PC-3 (cell line): ENCODE data around the gene GKN1. TPM values are rescaled to one million over a fixed set of nuclear protein-coding genes. Genes with fewer than 3 reads are reported as not detected.

Experiments
- ATAC-seq: fragments of 200-7000 bp; cut with Tn5 transposase; 2 replicates; pipeline ENCODE4 v1.9.1; 2020; ENCODE audit warnings: mild to moderate bottlenecking, moderate library complexity
- BruUV-seq: library from RNA; stranded (reverse); fragments of 400-500 nt; replicated peaks from 2 replicates; lab custom pipeline; 2021; lab: Mats Ljungman, UMichigan
- CTCF ChIA-PET: fragments of 300-600 bp; sonication (Branson Sonifier 250); formaldehyde crosslinking; loops from one replicate; lab custom pipeline; 2022; ENCODE audit warnings: antibody characterized with exemption; lab: Charles Lee
- POLR2A ChIA-PET: fragments of 300-600 bp; sonication (Branson Sonifier 250); formaldehyde crosslinking; loops from one replicate; lab custom pipeline; 2022; ENCODE audit warnings: antibody characterized with exemption; ENCODE audit not compliant: unreplicated experiment; lab: Charles Lee
- DNase-seq: peaks from one replicate; pipeline ENCODE4 v3.0.0-alpha.2; 2015
- H2AFZ ChIP-seq: fragments of 300-600 bp; sonication (generic); 2 replicates; pipeline ENCODE4 v1.6.0; 2016; ENCODE audit warnings: antibody characterized with exemption, low read length
- H3F3A ChIP-seq: fragments of 300-600 bp; sonication (generic); one replicate; pipeline ENCODE4 v1.6.0; 2017; ENCODE audit warnings: antibody characterized with exemption, low read length, control low read depth, mild to moderate bottlenecking; ENCODE audit not compliant: unreplicated experiment
- H3K27ac ChIP-seq: fragments of 300-600 bp; sonication (generic); 2 replicates; pipeline ENCODE4 v1.5.1; 2016; ENCODE audit warnings: mild to moderate bottlenecking, low read length
- H3K27me3 ChIP-seq: fragments of 300-600 bp; sonication (generic); 2 replicates; pipeline ENCODE4 v1.6.1; 2016; ENCODE audit warnings: low read length, mixed read lengths
- H3K36me3 ChIP-seq: fragments of 300-600 bp; sonication (generic); 2 replicates; pipeline ENCODE4 v1.6.1; 2016; ENCODE audit warnings: low read depth, mixed run types, low read length, mixed read lengths
- H3K4me1 ChIP-seq: fragments of 300-600 bp; sonication (generic); 2 replicates; pipeline ENCODE4 v1.5.1; 2016; ENCODE audit warnings: low read length; ENCODE audit not compliant: insufficient read depth
- H3K4me2 ChIP-seq: fragments of 300-600 bp; sonication (generic); 2 replicates; pipeline ENCODE4 v1.6.0; 2016; ENCODE audit warnings: low read length
- H3K4me3 ChIP-seq: fragments of 300-600 bp; sonication (generic); 2 replicates; pipeline ENCODE4 v1.5.1; 2016; ENCODE audit warnings: mild to moderate bottlenecking, low read length, mixed read lengths
- H3K79me2 ChIP-seq: fragments of 300-600 bp; sonication (generic); 2 replicates; pipeline ENCODE4 v1.6.1; 2017; ENCODE audit warnings: low read length, mixed read lengths
- H3K9ac ChIP-seq: fragments of 300-600 bp; sonication (generic); 2 replicates; pipeline ENCODE4 v1.6.0; 2016; ENCODE audit warnings: mild to moderate bottlenecking, low read length
- H3K9me2 ChIP-seq: fragments of 300-600 bp; sonication (generic); replicated peaks from 2 replicates; pipeline ENCODE4 v1.6.1; 2016; ENCODE audit warnings: mixed run types, low read length, mixed read lengths
- H3K9me3 ChIP-seq: fragments of 300-600 bp; sonication (generic); 2 replicates; pipeline ENCODE4 v1.6.1; 2016; ENCODE audit warnings: low read length, mixed read lengths
- H4K20me1 ChIP-seq: fragments of 300-600 bp; sonication (generic); 2 replicates; pipeline ENCODE4 v1.6.1; 2016; ENCODE audit warnings: low read length, mixed read lengths
- EZH2 ChIP-seq: fragments of 300-600 bp; sonication (generic); IDR thresholded peaks from one replicate; pipeline ENCODE4 v1.6.1; 2017; ENCODE audit warnings: antibody characterized with exemption, mild to moderate bottlenecking, low read length; ENCODE audit not compliant: unreplicated experiment
- EZH2phosphoT487 ChIP-seq: fragments of 300-600 bp; sonication (generic); IDR thresholded peaks from 2 replicates; pipeline ENCODE4 v1.6.1; 2018; ENCODE audit warnings: mild to moderate bottlenecking, antibody characterized with exemption, low read length, borderline replicate concordance
- intact Hi-C: fragments of 100-400 bp; cut with micrococcal nuclease; formaldehyde crosslinking; loops from 2 replicates; pipeline ENCODE4 v1.9.0; 2023
- total RNA-seq: library from RNA; depleted of rRNA; stranded (reverse); fragments of >200 nt; gene quantifications from 2 replicates; pipeline ENCODE4 v1.2.3, GENCODE V29; 2014
- TF ChIP-seq, protein P1 (sequence below): fragments of 300-600 bp; sonication (generic); conservative IDR thresholded peaks from 2 replicates; pipeline ENCODE4 v1.5.1; 2017; ENCODE audit warnings: antibody characterized with exemption, low read depth, mild to moderate bottlenecking, low read length

GKN1 gene
- total RNA-seq, 1 experiment from 2014 or later: not detected

GRCh38 chr2:68980956-68981355 is 6.5 kb downstream of the GKN1 start:
- ChIA-PET POLR2A (no interaction called here), CTCF (no interaction called here)
- H3K4me1 ChIP-seq: no peaks in the 10 kb centered on the region
- H3K4me2 ChIP-seq: no peak overlapping the region
- no peaks in the 10 kb centered on the region for H3K9me3 ChIP-seq
- H3K9me2 ChIP-seq: no peaks in the 10 kb centered on the region
- H3K27ac ChIP-seq: no peak overlapping the region
- DNase-seq: no peak
- H4K20me1 ChIP-seq: no peaks in the 10 kb centered on the region
- intact Hi-C loops: no loop called here
- H2AFZ ChIP-seq: no peak overlapping the region
- no peaks in the 10 kb centered on the region for H3K79me2 ChIP-seq
- H3F3A ChIP-seq: no peaks in the 10 kb centered on the region
- BruUV-seq: no TSS peak
- no peak for TF ChIP-seq EZH2
- no peak for TF ChIP-seq EZH2phosphoT487
- TF ChIP-seq, protein P1, sequence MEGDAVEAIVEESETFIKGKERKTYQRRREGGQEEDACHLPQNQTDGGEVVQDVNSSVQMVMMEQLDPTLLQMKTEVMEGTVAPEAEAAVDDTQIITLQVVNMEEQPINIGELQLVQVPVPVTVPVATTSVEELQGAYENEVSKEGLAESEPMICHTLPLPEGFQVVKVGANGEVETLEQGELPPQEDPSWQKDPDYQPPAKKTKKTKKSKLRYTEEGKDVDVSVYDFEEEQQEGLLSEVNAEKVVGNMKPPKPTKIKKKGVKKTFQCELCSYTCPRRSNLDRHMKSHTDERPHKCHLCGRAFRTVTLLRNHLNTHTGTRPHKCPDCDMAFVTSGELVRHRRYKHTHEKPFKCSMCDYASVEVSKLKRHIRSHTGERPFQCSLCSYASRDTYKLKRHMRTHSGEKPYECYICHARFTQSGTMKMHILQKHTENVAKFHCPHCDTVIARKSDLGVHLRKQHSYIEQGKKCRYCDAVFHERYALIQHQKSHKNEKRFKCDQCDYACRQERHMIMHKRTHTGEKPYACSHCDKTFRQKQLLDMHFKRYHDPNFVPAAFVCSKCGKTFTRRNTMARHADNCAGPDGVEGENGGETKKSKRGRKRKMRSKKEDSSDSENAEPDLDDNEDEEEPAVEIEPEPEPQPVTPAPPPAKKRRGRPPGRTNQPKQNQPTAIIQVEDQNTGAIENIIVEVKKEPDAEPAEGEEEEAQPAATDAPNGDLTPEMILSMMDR: no peak
- H3K27me3 ChIP-seq: no peaks in the 10 kb centered on the region
- no peak for ATAC-seq
- H3K36me3 ChIP-seq: no peaks in the 10 kb centered on the region
- no peak overlapping the region for H3K9ac ChIP-seq
- no peak overlapping the region for H3K4me3 ChIP-seq

DNA sequence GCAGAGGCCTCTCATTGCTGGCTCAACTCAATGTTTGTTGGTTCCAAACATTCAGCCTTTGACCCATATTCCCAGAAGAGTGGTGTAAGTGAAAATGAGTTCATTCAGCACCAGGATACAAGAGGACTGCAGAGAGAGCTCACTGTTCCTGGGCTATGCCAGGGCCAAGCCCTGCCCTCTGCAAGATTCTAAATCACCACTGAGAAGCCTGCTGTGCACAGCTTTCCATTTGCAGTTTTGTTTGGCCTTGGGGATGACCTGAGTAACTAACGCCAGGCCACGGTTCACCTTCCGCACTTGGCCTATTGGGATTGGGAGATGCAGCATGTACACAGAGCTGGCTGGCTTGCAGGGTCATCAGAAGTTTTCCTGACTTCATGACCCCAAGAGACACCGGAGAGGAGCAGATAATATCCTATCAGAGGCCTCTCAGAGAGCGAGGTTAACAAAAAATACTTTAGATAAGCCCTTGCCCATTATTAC is 12.6 kb downstream of the GKN1 start:
- H3K4me3 ChIP-seq: no peak overlapping the region
- ChIA-PET POLR2A (no interaction called here), CTCF (no interaction called here)
- H3K27ac ChIP-seq: no peak overlapping the region
- H3K27me3 ChIP-seq: no peaks in the 10 kb centered on the region
- BruUV-seq: no TSS peak
- no peaks in the 10 kb centered on the region for H4K20me1 ChIP-seq
- no peak for DNase-seq
- H3K9me3 ChIP-seq: no peaks in the 10 kb centered on the region
- intact Hi-C loops: no loop called here
- no peaks in the 10 kb centered on the region for H3K79me2 ChIP-seq
- H2AFZ ChIP-seq: no peak overlapping the region
- H3K4me2 ChIP-seq: no peak overlapping the region
- H3K9me2 ChIP-seq: no peaks in the 10 kb centered on the region
- no peak for ATAC-seq
- no peak overlapping the region for H3K9ac ChIP-seq
- no peaks in the 10 kb centered on the region for H3F3A ChIP-seq
- TF ChIP-seq, protein P1: no peak
- no peak for TF ChIP-seq EZH2phosphoT487
- no peak for TF ChIP-seq EZH2
- no peaks in the 10 kb centered on the region for H3K36me3 ChIP-seq
- no peaks in the 10 kb centered on the region for H3K4me1 ChIP-seq

- no peaks in the 10 kb centered on the region for H3K9me3 ChIP-seq
- no peak overlapping the region for H2AFZ ChIP-seq
- ATAC-seq: no peak
- no peak overlapping the region for H3K4me3 ChIP-seq
- TF ChIP-seq, protein P1: no peak
- TF ChIP-seq EZH2phosphoT487 (no peak), EZH2 (no peak)
- 0 out of 2 replicates have a peak, but pooled peaks cover 3% of the 10 kb centered on the region for H3K4me1 ChIP-seq
- H3F3A ChIP-seq: no peaks in the 10 kb centered on the region
- intact Hi-C loops: no loop called here
- H3K9ac ChIP-seq: no peak overlapping the region
- H3K27ac ChIP-seq: no peak overlapping the region
- no peak for DNase-seq
- no peaks in the 10 kb centered on the region for H3K36me3 ChIP-seq
- no peaks in the 10 kb centered on the region for H3K27me3 ChIP-seq
- BruUV-seq: no TSS peak
- no peaks in the 10 kb centered on the region for H4K20me1 ChIP-seq
- H3K9me2 ChIP-seq: no peaks in the 10 kb centered on the region
- CTCF ChIA-PET: no interaction called here
- POLR2A ChIA-PET: interaction anchor here (0.7 kb wide), 1 partner anchor 523 kb away, joined by 3 read pairs; no protein-coding TSS in a partner anchor
- H3K4me2 ChIP-seq: no peak overlapping the region
- no peaks in the 10 kb centered on the region for H3K79me2 ChIP-seq
Measured at GRCh38 chr2:68989035-68989434, 14.6 kb downstream of the GKN1 start.
